HL-60 (cell line): Measurements from ENCODE around the gene IGSF23.

ENCODE experiments used
- CTCF ChIP-seq: IDR thresholded peaks from one replicate; pipeline ENCODE4 v1.5.1; 2011; ENCODE audit warnings: low read length, control low read depth, inconsistent platforms; ENCODE audit not compliant: insufficient read depth
- GABPA ChIP-seq: IDR thresholded peaks from 2 replicates; pipeline ENCODE4 v1.6.1; 2012; ENCODE audit warnings: low read depth
- POLR2AphosphoS5 ChIP-seq: IDR thresholded peaks from 2 replicates; pipeline ENCODE4 v1.6.1; 2012; ENCODE audit warnings: low read depth
- TF ChIP-seq, protein P1 (sequence below): IDR thresholded peaks from 2 replicates; pipeline ENCODE4 v1.6.1; 2012; ENCODE audit warnings: low read depth; ENCODE audit not compliant: insufficient replicate concordance

DNA sequence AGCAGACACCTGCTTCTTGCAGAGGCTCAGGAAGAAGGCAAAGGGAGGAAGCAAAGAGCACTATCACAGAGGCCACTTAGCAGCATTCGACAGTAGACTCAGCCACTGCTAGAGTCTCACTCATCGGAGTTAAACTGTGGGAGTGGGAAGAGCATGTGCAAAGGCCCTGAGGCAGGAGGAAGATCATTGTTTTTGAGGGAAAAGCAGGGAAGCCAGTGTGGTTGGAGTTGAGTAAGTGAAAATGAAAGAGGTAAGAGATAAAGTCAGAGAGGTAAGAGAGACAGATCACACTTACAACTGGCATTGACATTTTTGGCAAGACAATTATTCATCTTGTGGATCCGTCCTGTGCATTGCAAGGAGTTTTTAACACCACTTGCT is 42.8 kb upstream of the IGSF23 start:
- TF ChIP-seq CTCF (no peak), POLR2AphosphoS5 (no peak), GABPA (no peak)
- TF ChIP-seq, protein P1, sequence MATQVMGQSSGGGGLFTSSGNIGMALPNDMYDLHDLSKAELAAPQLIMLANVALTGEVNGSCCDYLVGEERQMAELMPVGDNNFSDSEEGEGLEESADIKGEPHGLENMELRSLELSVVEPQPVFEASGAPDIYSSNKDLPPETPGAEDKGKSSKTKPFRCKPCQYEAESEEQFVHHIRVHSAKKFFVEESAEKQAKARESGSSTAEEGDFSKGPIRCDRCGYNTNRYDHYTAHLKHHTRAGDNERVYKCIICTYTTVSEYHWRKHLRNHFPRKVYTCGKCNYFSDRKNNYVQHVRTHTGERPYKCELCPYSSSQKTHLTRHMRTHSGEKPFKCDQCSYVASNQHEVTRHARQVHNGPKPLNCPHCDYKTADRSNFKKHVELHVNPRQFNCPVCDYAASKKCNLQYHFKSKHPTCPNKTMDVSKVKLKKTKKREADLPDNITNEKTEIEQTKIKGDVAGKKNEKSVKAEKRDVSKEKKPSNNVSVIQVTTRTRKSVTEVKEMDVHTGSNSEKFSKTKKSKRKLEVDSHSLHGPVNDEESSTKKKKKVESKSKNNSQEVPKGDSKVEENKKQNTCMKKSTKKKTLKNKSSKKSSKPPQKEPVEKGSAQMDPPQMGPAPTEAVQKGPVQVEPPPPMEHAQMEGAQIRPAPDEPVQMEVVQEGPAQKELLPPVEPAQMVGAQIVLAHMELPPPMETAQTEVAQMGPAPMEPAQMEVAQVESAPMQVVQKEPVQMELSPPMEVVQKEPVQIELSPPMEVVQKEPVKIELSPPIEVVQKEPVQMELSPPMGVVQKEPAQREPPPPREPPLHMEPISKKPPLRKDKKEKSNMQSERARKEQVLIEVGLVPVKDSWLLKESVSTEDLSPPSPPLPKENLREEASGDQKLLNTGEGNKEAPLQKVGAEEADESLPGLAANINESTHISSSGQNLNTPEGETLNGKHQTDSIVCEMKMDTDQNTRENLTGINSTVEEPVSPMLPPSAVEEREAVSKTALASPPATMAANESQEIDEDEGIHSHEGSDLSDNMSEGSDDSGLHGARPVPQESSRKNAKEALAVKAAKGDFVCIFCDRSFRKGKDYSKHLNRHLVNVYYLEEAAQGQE = no peak
